Measurements from ENCODE around the gene CDKN2A.

GRCh38 chr9:21983561-21983935 lies 10.6 kb downstream of the CDKN2A start:
- TF ChIP-seq POLR2A (IDR thresholded peaks at IDR 0.05), result no peak
- TF ChIP-seq, protein P1, sequence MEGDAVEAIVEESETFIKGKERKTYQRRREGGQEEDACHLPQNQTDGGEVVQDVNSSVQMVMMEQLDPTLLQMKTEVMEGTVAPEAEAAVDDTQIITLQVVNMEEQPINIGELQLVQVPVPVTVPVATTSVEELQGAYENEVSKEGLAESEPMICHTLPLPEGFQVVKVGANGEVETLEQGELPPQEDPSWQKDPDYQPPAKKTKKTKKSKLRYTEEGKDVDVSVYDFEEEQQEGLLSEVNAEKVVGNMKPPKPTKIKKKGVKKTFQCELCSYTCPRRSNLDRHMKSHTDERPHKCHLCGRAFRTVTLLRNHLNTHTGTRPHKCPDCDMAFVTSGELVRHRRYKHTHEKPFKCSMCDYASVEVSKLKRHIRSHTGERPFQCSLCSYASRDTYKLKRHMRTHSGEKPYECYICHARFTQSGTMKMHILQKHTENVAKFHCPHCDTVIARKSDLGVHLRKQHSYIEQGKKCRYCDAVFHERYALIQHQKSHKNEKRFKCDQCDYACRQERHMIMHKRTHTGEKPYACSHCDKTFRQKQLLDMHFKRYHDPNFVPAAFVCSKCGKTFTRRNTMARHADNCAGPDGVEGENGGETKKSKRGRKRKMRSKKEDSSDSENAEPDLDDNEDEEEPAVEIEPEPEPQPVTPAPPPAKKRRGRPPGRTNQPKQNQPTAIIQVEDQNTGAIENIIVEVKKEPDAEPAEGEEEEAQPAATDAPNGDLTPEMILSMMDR (IDR thresholded peaks at IDR 0.05), result no peak
- TF ChIP-seq EP300 (IDR thresholded peaks at IDR 0.05), result no peak

Data from gastroesophageal sphincter (tissue), 3 donors.